Right cardiac atrium (tissue), 5 donors: ENCODE results near the gene SH3BP4. TPM values are rescaled to one million over a fixed set of nuclear protein-coding genes. Genes with fewer than 3 reads are reported as not detected.

Experiments
- ATAC-seq, 2 donors: fragments of 200-7000 bp; cut with Tn5 transposase; one replicate each; pipeline versions ENCODE4 v1.8.0 to v1.9.1; 2020; ENCODE audit warnings: moderate library complexity in 2 of 2, mild to moderate bottlenecking in 1 of 2
- DNase-seq, 3 donors: peaks; one replicate each; pipeline ENCODE4 v3.0.0-alpha.2; 2020
- H3K27ac ChIP-seq: one replicate; pipeline ENCODE4 v1.5.1; 2013; ENCODE audit warnings: mild to moderate bottlenecking, low read length, control low read depth, moderate library complexity
- H3K27me3 ChIP-seq: one replicate; pipeline ENCODE4 v1.6.1; 2013; ENCODE audit not compliant: control insufficient read depth, insufficient read depth
- H3K4me1 ChIP-seq: one replicate; pipeline ENCODE4 v1.6.1; 2013; ENCODE audit warnings: low read length; ENCODE audit not compliant: control insufficient read depth, insufficient read depth
- H3K4me3 ChIP-seq: one replicate; pipeline ENCODE4 v1.5.1; 2013; ENCODE audit warnings: low read length, control low read depth
- H3K9me3 ChIP-seq: one replicate; pipeline ENCODE4 v1.6.1; 2013; ENCODE audit warnings: low read length; ENCODE audit not compliant: control insufficient read depth
- WGBS: extraction: QIAGEN DNeasy Blood & Tissue Kit; methylation state at CpG from one replicate; pipeline ENCODE4 v1.1.7; 2013; 5-methylcytosine and 5-hydroxymethylcytosine counted together
- intact Hi-C, 4 donors: fragments of 100-400 bp; cut with DNase I; formaldehyde crosslinking; loops; one replicate each; pipeline versions ENCODE4 v1.11.0 to v1.14.0; 2022 to 2023
- polyA plus RNA-seq: library from polyadenylated mRNA; stranded (reverse); fragments of 200-250 nt; gene quantifications from one replicate; pipeline ENCODE4 v1.2.3, GENCODE V29; 2013
- total RNA-seq, 4 donors: library from RNA; stranded (reverse); fragmentation: NEBNext Ultra II Directional; extraction: Animal tissue kit (Norgen Biotek cat#: 25700); gene quantifications; one replicate each; pipeline ENCODE4 v1.2.1, GENCODE V29; 2021
- donor health status: healthy with polysubstance abuse.
- donor health status: DM: no; HTN: yes; CAD: no.
- donor health status: DM: no; HTN: no; CAD: no.
- donor health status: DM: no; HTN: yes; CAD: no; lungs with severe emphysema.
- donor health status: DM: yes; HTN: yes; CAD: no.

The SH3BP4 gene
- total and polyA plus RNA-seq, 5 donors = 12.3 to 32.0 (median 19.9) TPM

DNA sequence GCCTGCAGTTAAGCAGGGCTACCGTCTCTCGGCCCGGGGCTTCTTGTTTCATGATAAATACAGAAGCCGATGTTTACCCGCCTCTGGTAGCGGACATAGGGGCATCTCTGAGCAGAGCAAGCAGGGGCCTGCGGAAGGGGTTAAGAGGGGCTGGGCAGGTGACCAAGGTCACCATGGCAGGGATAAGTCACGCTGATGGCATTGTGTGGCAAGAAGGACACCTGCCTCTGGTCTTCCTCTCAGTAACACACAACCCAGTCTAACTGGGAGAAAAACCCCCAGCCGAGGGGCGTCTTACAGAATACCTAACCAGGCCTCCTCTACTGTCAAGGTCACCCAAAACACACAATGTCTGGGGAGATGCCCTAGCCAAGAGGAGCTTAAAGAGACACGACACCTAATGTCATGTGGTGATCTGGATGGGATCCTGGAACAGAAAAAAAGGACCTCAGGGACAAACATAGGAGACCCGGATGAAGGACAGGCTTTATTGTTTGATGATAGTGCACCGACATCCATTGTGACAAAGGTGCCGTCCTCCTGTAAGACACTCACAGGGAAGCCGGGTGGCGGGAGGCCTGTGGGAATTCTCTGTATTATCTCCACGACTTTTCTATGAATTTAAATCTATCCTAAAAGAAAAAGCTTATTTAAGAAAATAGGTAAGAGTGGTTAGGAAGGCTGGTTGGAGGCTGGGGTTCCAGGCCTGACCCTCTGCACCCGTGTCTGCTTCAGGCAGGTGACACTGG lies 24.8 kb downstream of the SH3BP4 start:
- DNase-seq (no peak), ATAC-seq (no peak)
- WGBS = 77% methylated on average over 18 of the region's 18 CpGs
- Histone ChIP-seq H3K9me3 (no peaks in the 10 kb centered on the region), H3K27me3 (no peaks in the 10 kb centered on the region), H3K4me1 (peaks cover 16% of the 10 kb centered on the region), H3K4me3 (no peak overlapping the region), H3K27ac (peak overlapping the region; percentile 21)
- intact Hi-C loops = no loop called here

DNA sequence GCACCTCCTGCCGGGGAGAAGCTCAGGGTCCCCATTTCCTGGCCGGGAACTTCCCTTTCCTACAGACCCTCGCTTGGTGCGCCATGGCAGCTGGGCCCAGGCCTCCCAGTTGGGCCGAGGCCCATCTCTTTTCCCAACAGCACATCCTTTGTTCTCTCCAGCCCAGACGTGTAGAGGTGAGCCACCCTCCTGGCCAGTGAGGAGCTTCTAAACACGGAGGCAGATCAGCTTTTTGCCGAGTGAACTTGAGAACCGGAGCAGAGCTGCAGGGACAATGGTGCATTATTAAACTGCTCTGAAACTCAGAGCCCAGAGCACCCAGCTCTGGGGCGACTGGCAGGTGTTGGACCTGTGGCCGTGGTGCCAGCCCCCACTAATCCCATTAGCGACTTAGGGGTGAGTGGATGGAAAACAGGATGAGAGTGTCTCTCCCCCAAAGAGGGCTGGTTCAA lies 25.4 kb downstream of the SH3BP4 start:
- no peak for ATAC-seq
- Histone ChIP-seq H3K27ac (no peak overlapping the region), H3K4me1 (peaks cover 16% of the 10 kb centered on the region), H3K9me3 (no peaks in the 10 kb centered on the region), H3K4me3 (no peak overlapping the region), H3K27me3 (no peaks in the 10 kb centered on the region)
- no peak for DNase-seq
- intact Hi-C loops = no loop called here
- 75% methylated on average over 12 of the region's 12 CpGs for WGBS

DNA sequence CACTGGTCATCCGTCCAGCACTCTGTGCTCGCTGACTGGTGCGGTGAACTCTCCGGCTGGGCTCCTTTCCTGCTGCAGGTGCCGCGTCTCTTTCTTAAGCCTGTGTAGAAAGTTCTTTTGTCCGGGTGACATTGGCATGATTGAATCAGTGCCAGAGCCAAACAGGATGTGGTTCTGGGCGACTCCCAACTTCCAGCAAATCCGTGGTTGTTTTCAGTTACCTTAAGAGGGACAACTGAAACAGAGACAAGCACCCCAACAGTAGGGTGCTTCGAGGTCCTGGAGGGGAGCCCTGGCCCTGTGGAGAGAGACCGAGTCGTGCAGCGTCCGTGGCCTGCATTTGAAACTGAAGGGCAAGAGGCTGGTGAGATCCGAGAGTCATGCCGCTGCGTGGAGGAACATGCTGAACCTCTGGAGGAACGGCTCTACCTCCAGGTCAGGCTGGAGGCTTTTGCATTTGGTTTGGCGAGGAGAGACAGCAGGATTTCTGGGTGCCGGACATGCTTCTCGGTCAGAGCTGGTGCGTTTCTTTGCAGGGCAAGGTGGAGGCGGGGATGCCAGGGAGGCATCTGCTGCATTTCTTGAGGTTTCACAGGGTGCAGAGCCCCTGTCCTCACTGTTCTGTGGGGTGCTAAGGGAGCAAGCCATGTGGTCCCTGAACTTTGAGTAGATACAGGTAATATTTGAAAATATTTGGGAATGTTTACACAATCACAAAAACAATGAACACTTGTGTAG lies 26.8 kb downstream of the SH3BP4 start:
- Histone ChIP-seq H3K27me3 (no peaks in the 10 kb centered on the region), H3K4me3 (no peak overlapping the region), H3K27ac (peak overlapping the region; percentile 65), H3K4me1 (peaks cover 18% of the 10 kb centered on the region), H3K9me3 (no peaks in the 10 kb centered on the region)
- WGBS = 58% methylated on average over 23 of the region's 23 CpGs
- intact Hi-C loops = no loop called here
- DNase-seq (no peak), ATAC-seq (no peak)

GRCh38 chr2:234979204-234980167 lies 27.7 kb downstream of the SH3BP4 start:
- Histone ChIP-seq H3K9me3 (no peaks in the 10 kb centered on the region), H3K4me1 (peaks cover 22% of the 10 kb centered on the region), H3K27ac (peak overlapping the region; percentile 22), H3K4me3 (no peak overlapping the region), H3K27me3 (no peaks in the 10 kb centered on the region)
- 50% methylated on average over 9 of the region's 9 CpGs for WGBS
- ATAC-seq (peak; percentile 44 to 49), DNase-seq (peak; percentile 66 to 82 (median 66))
- intact Hi-C loops = no loop called here

GRCh38 chr2:234980451-234981187 lies 28.8 kb downstream of the SH3BP4 start:
- peak overlapping the region; percentile 85 for H3K27ac ChIP-seq
- DNase-seq = peak in 2 of 3 donors; percentile 48 to 68
- ATAC-seq = peak; percentile 45 to 47
- H3K27me3 ChIP-seq = no peaks in the 10 kb centered on the region
- intact Hi-C loops = no loop called here
- no peak overlapping the region for H3K4me3 ChIP-seq
- peaks cover 20% of the 10 kb centered on the region for H3K4me1 ChIP-seq
- 41% methylated on average over 14 of the region's 14 CpGs for WGBS
- no peaks in the 10 kb centered on the region for H3K9me3 ChIP-seq

DNA sequence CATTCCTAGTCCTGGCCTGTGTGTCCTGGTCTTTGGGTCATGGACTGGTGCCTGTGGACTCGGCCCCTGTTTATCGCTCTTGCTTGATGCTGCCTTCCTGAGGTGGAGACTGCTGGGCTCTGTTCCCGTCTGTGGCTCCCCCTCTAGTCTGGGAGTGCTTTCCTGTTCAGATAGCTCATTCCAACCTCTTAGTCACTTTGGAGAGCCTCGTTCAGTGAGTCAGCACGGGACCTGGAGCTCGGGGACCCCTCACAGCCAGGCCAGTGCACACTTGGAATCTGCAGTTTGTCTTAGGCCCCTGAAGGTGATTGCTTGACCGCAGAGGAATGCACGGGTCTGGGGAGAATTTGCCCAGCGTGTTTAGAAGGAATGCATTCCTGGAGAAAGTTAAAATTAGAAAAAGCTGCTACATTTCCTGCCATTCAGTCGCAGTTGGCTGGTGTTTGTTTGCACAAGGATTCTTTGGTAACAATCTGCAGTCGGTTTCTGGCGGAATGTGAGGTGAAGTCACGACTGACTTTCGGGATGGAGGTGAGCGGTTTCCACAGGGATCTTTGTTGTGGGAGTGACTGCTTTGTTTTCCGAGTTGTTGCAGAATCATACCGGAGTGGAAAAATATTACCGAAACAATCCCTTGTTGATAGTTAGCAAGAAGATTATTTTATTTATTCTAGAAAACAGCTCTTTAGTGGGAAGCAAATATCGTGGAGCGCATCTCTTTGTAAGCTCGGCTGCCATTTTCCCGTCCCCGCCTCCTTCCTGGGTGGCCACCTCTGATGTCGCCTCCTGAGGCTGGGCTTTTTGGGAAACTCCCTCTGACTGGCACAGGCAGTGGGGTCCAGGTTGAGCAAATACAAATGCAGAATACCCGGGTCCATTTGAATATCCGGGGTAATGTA lies 29.6 kb downstream of the SH3BP4 start:
- Histone ChIP-seq H3K9me3 (no peaks in the 10 kb centered on the region), H3K27ac (peak overlapping the region; percentile 85), H3K4me1 (peaks cover 20% of the 10 kb centered on the region), H3K4me3 (peak overlapping the region; percentile 33), H3K27me3 (no peaks in the 10 kb centered on the region)
- 25% methylated on average over 26 of the region's 26 CpGs for WGBS
- intact Hi-C loops = no loop called here
- ATAC-seq (peak; percentile 89 to 95), DNase-seq (peak; percentile 85 to 91 (median 86))

GRCh38 chr2:234982096-234982834 lies 30.4 kb downstream of the SH3BP4 start:
- intact Hi-C loops = no loop called here
- peak overlapping the region; percentile 80 for H3K27ac ChIP-seq
- DNase-seq (peak in 2 of 3 donors; percentile 53 to 66), ATAC-seq (no peak)
- no peaks in the 10 kb centered on the region for H3K9me3 ChIP-seq
- WGBS = 86% methylated on average over 17 of the region's 17 CpGs
- H3K4me1 ChIP-seq = peaks cover 18% of the 10 kb centered on the region
- peak overlapping the region; percentile 33 for H3K4me3 ChIP-seq
- H3K27me3 ChIP-seq = no peaks in the 10 kb centered on the region

DNA sequence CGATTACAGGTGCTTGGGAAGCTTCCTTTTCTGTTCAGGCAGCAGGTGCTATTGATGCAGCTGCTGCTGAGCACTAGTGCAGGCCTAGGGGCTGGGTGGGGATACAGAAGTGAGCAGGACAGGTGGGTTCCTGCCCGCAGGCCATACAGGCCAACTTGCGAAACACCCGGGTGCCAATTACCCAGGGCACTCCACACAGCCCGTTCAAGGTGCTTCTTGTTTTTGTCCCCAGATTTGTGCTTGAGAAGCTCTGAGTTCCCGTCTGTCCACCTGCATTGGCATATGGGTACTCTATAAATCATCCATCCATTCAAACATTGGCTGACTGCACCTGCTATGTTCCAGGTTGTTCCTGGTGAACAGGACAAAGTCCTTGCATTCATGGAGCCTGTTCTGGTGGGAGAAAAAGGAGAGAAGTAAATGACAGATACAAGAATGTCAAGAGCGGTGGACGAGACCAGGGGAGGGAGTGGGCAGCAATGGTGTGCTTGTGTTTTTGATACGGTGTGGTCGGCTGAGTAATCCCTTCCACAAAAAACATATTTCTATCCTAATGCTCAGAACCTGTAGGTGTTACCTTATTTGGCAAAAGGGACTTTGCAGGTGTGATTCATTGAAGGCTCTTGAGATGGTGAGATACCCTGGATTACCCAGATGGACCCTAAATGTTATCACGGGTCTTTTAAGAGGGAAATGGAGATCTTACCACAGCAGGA lies 31.4 kb downstream of the SH3BP4 start:
- Histone ChIP-seq H3K9me3 (no peaks in the 10 kb centered on the region), H3K4me1 (peaks cover 18% of the 10 kb centered on the region), H3K27ac (peak overlapping the region; percentile 14), H3K4me3 (no peak overlapping the region), H3K27me3 (no peaks in the 10 kb centered on the region)
- intact Hi-C loops = no loop called here
- ATAC-seq (no peak), DNase-seq (peak in 1 of 3 donors; percentile 33)
- WGBS = 87% methylated on average over 11 of the region's 11 CpGs
